HG02981 (cell line): ENCODE measurements around the gene RASGRF2.
"Not testable (repeated sequence)": the region's sequence is repeated elsewhere in the genome, so short reads cannot be mapped to it uniquely, and the experiment has no call there.

Experiments used
- ATAC-seq: cut with Tn5 transposase; IDR thresholded peaks from one replicate; pipeline ENCODE4 v1.9.1; 2021; ENCODE audit warnings: mild to moderate bottlenecking, moderate library complexity; ENCODE audit not compliant: unreplicated experiment

Gene RASGRF2

DNA sequence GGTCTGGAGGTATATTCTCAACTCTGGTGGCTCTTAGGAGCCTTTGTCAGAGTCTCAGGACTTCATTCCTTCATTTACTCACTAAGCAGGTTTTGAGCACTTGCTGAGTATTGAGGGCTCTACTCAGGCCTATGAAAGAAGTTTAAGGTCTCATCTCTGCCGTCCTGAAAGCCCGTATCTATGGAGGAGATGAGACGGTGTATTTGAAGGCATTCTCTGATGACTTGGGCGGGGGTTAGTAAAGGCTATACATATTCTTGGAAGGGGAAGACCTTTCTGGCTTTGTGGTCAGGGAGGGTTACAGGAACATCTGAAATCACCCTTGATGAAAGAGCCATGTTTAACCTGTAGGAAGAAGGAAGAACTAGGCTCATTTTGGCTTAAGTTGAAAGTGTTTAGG, 21.9 kb downstream of the RASGRF2 start:
- no peak for ATAC-seq

GRCh38 chr5:80985600-80986228, 25.6 kb downstream of the RASGRF2 start:
- no peak for ATAC-seq

DNA sequence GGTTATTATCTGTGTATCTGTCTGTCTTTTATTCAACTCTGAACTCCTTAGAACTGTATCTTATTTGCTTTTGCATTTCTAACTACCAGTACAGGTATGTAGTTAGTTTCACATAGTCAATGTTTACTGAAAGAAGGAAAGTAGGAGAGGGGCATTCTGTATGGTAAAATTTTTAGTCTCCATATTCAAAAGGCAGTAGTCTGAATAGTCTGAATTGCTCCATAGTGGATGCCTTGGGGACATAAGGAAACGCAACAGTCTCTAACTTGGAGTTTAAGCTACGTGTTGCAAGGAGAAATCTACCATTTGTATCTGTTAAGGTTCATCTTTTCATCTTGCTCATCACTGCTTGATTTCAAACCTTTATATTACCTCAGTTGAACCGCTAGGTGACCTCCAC, 26.2 kb downstream of the RASGRF2 start:
- ATAC-seq: no peak

- no peak for ATAC-seq
Observed at GRCh38 chr5:80987078-80987766, 27.1 kb downstream of the RASGRF2 start.

DNA sequence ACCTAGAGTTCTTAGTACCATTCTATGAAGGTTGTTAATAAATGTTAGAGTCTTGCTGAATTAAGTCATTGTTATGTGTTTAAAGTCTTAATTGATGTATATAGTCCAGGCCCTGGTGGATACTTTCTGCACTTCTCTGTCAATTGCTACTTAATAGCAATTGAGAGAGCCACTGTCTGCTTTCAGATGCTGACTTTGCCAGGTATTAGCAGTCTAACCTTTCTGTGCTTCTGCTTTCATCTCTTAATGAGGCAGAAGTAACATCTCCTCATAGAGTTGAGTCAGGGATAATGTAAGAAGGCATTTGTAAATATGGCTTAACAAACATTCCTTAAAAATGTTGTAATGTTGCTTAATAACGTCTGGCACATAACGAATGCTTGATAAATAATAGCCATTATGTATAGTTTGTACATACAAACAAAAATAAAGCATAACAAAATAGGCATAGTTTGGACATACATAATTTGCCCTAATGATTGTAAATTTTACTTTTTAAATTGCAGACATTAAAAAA, 28.3 kb downstream of the RASGRF2 start:
- no peak for ATAC-seq

- no peak for ATAC-seq
Observed at GRCh38 chr5:80989883-80990282, 29.7 kb downstream of the RASGRF2 start.

- no peak for ATAC-seq
Observed at GRCh38 chr5:80990527-80990926, 30.4 kb downstream of the RASGRF2 start.

DNA sequence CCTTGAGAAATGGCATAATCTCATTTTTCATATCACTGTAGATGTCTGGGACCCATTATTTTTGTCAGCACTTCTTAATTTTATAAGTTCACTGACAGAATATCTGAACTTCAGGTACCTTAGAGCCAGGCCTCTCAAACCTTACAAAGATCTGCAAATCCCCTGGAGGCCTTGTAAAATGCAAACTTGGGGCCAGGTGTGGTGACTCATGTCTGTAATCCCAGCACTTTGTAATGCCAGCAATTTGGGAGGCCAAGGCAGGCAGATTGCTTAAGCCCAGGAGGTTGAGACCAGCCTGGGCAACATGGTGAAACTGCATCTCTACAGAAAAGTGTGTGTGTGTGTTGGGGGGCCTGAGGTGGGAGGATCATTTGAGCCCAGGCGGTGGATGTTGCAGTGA, 30.8 kb downstream of the RASGRF2 start:
- no peak for ATAC-seq

GRCh38 chr5:80995908-80996307, 35.7 kb downstream of the RASGRF2 start:
- ATAC-seq: no peak

- ATAC-seq: no peak
Observed at GRCh38 chr5:80998590-80998979, 38.4 kb downstream of the RASGRF2 start.

DNA sequence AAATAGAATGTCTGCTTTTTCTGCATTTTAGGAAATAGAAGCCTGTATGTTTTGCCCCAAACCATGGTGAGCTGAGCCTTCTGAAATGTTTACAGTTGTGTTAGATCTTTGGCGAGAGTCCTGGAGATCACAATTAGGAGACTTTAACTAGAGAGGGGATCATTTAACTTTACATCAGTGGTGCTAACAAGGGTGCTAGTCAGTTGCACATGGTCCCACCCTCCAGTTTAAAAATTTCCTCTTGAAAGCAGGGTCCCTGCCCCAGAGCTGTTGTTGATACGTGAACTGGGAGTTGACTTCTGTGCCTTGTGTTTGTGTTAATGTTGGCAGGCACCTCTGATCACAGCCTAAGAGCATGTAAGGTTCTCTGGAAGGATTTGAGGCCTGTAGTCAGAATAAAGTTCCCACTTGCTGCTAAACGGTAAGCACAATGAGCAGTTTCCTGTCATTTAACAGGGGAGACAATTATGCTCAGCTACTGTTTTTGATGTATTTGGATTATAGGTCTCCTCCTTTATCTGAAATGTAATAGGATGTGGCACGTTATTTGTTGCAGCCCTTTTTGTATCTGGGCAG, 43.7 kb downstream of the RASGRF2 start:
- no peak for ATAC-seq

DNA sequence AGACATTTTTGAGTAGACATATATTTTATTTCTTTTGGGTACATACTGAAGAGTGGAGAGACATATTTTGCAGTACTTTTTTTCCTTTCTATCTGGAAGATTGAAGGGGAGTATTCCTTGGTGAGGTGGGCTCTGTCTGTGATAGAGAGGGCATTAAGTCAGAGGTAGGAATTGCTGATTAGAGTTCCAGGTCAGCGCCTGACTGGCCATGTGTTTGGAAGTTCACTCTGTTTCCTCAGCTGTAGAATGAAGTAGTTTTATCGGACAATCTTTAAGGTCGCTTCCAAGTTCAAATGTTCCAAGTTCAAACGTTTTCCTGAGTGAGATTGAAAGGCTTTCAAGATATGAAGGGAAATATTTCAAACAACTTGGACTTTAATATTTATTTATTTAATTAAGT, 45.5 kb downstream of the RASGRF2 start:
- no peak for ATAC-seq

DNA sequence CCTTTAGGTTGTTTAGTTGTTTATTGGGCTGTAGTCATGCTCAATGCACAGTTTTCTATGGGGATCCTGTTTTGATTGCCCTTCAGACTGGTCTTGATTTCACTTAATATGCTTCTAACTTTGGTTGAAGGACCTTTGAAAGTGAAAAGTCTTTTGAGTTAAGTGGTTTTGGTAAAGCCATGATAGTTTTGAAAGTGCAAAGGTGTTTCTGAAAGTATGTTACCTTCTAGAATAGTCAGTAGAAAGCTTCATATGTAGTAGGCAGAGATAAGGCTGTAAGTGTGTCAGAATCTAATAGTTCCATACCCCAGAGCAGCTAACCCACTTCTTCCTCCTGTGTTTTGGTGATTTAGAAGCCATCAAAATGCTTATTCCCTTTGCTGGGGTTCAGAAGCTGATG, 46.1 kb downstream of the RASGRF2 start:
- ATAC-seq: no peak

DNA sequence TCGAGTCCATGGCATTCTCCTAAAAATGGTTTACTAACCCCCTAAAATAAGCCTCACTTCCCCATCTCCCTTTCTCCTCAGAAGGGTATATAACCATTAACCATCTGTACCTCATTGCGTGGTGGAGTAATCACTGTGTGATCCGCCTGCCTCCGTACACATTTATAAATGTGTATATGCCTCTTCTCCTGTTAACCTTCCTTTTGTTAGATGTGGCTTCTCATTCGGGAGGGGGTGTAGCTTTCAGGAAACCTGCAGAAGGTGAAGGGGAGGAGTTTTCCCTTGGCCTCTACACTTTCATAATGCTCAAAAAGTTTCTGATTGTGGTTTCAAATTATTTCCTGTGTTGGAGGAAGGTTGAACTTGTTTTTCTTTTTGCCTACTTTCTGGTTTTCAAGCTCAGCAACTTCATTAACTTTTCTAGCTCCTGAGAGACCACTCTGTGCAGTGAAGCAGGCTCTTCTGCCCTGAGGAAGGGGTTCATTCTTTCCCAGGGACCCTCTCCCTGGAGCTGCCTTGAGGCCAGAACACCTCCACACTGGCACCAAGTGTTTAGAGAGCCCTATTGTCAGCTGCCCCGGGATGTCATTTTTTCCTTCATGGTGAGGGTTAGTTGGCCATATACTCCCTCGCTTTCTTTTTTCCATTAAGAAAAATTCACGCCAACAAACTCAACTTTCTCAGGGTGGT, 46.9 kb downstream of the RASGRF2 start:
- ATAC-seq: no peak

GRCh38 chr5:81007637-81008027, 47.5 kb downstream of the RASGRF2 start:
- no peak for ATAC-seq

DNA sequence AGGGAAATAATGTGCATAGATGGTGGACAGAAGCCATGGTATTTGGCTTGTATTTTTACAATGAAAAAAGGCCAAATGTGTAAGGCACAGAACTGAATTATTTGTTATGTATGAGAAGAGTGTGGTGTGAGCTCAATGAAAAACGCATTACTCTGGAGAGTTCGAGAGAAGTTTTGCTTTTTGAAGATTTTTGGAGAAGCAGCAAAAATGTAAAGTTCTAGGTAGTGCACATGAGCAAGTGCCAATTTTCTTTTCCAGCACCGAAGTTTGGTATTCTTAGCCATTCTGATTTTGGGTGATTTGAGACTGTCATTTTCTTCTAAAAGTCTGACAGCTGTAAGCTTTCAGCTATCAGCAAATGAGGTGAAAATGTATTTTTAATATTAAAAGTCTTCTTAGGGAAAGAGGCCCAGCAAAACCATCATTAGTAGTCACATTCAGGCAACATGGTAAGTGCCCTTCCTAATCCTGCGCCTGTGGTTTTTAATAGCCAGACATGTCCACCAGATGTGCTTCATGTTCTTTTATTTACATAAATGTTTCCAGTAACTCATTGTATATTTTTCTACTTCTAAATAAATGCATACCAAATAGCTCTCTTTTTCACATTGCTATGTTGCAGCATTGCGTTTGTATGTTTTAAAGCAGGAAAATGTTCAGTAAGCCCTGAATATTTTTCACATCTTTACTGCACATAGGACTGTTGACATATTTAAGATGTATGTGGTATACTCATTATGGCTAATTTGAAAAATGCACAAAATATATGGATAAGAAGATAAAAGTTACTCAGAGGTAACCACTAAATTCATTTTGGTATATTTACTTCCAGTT, 50.4 kb downstream of the RASGRF2 start:
- no peak for ATAC-seq

DNA sequence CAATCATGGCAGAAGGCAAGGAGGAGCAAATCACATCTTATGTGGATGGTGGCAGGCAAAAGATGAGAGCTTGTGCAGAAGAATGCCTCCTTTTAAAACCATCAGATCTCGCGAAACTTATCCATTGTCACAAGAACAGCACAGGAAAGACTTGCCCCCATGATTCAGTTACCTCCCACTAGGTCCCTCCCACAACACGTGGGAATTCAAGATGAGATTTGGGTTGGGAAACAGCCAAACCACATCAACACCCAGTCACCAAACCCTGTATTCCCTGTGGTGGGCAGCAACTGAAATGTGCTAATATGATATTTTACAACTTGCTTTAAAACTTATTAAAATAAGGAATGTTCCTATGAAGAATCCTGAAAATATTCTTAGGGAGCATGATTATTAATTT, 54.2 kb downstream of the RASGRF2 start:
- ATAC-seq: no peak

DNA sequence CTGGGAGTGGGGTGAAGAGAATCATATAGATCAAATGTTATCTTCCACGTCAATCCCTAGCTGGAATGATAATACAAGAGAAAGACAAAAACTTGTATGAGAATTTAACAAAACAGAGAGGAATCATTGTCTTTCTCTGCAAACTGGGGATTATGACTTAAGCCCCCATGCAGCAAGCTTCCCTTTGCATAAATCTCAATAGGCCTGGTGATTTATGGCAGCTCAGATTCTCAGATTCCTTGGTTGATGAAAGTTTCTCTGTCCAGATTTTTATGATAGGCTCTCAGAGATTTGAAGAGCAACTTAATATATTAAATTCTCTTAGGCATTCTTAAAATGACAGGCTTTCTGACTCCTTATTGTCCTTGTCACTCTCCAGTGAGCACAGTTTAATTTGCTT, 56.0 kb downstream of the RASGRF2 start:
- ATAC-seq: no peak

DNA sequence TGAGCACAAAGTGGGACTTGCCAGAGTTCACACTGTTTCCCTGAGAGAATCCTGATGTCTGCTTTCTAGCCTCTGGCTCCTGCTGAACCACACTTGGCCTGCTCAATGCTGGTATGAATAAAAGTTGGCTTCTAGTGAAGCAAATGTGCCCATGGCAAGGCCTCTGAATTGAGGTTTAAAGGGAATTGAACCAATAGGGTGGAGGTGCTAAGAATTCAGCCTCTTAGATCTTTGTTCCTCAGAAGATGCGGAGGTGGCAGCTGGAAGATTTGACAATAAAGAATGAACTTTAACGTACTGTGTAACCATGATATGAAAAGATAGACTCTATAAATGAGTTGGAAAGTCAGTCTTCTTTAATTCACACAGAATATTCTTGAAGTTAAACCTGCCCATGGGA, 57.2 kb downstream of the RASGRF2 start:
- ATAC-seq: no peak

- ATAC-seq: not testable (repeated sequence)
Observed at GRCh38 chr5:81018608-81019007, 58.4 kb downstream of the RASGRF2 start.

DNA sequence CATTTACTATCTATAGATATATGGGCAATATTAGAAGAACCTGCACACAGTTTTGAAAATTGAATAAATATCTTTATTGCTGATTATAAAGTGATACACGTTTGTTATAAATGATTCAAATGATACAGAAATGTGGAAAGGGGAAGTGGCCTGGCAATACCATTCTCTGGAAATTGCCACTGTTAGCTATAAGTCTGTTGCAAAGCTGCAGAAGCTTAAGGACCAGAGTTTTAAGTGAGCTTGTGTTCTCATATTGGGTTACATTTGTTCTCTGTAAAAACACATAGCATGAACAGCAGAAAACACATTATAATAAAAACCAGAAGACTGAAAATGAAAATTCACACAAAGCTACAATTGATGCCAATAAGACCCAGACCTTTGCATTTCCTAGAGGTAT, 59.6 kb downstream of the RASGRF2 start:
- no peak for ATAC-seq
